GM23338 (cell line): ENCODE results near the gene PSORS1C2. TPM values are rescaled to one million over a fixed set of nuclear protein-coding genes. Genes with fewer than 3 reads are reported as not detected.

Experiments
- ATAC-seq: fragments of 200-7000 bp; cut with Tn5 transposase; 3 replicates; pipeline ENCODE4 v1.9.1; 2020
- DNase-seq: peaks from one replicate; pipeline ENCODE4 v3.0.0-alpha.2; 2015; ENCODE audit warnings: low spot score
- H2AFZ ChIP-seq: fragments of 200-600 bp; sonication (generic); 2 replicates; pipeline ENCODE4 v1.8.0; 2016; ENCODE audit warnings: antibody characterized with exemption, mild to moderate bottlenecking, moderate library complexity
- H3F3A ChIP-seq: fragments of 200-600 bp; sonication (generic); replicated peaks from 2 replicates; pipeline ENCODE4 v1.8.0; 2017; ENCODE audit warnings: antibody characterized with exemption, mixed run types, low read depth
- H3K27ac ChIP-seq: fragments of 200-600 bp; sonication (generic); 2 replicates; pipeline ENCODE4 v1.6.1; 2016; ENCODE audit warnings: low read depth
- H3K27me3 ChIP-seq: fragments of 200-600 bp; sonication (generic); 2 replicates; pipeline ENCODE4 v1.8.0; 2016; ENCODE audit warnings: mild to moderate bottlenecking, mixed run types, moderate library complexity; ENCODE audit not compliant: insufficient read depth
- H3K36me3 ChIP-seq: fragments of 200-600 bp; sonication (generic); 2 replicates; pipeline ENCODE4 v1.8.0; 2016; ENCODE audit warnings: mild to moderate bottlenecking; ENCODE audit not compliant: insufficient read depth
- H3K4me1 ChIP-seq: fragments of 200-600 bp; sonication (generic); 2 replicates; pipeline ENCODE4 v1.8.0; 2016; ENCODE audit warnings: mild to moderate bottlenecking, moderate library complexity; ENCODE audit not compliant: insufficient read depth
- H3K4me2 ChIP-seq: fragments of 200-600 bp; sonication (generic); 2 replicates; pipeline ENCODE4 v1.7.1; 2017; ENCODE audit warnings: mixed run types
- H3K4me3 ChIP-seq: fragments of 200-600 bp; sonication (generic); 2 replicates; pipeline ENCODE4 v1.6.1; 2016; ENCODE audit warnings: mixed run types
- H3K79me2 ChIP-seq: fragments of 200-600 bp; sonication (generic); replicated peaks from 2 replicates; pipeline ENCODE4 v1.8.0; 2017; ENCODE audit warnings: mild to moderate bottlenecking; ENCODE audit not compliant: insufficient read depth
- H3K9me2 ChIP-seq: fragments of 200-600 bp; sonication (generic); 2 replicates; pipeline ENCODE4 v1.8.0; 2017; ENCODE audit not compliant: insufficient read depth
- H4K20me1 ChIP-seq: fragments of 200-600 bp; sonication (generic); replicated peaks from 2 replicates; pipeline ENCODE4 v1.8.0; 2017; ENCODE audit warnings: mild to moderate bottlenecking; ENCODE audit not compliant: insufficient read depth
- H3K27ac Mint-ChIP-seq: 2 replicates; pipeline ENCODE4 v1.8.0; 2020; ENCODE audit warnings: inconsistent platforms, mild to moderate bottlenecking, moderate library complexity, mixed read lengths
- H3K27me3 Mint-ChIP-seq: 3 replicates; pipeline ENCODE4 v1.8.0; 2022; ENCODE audit warnings: low read depth, mild to moderate bottlenecking, moderate library complexity, mixed read lengths, inconsistent platforms; ENCODE audit not compliant: insufficient read depth, poor library complexity
- H3K36me3 Mint-ChIP-seq: 3 replicates; pipeline ENCODE4 v1.8.0; 2021; ENCODE audit warnings: low read depth, mild to moderate bottlenecking, inconsistent platforms, moderate library complexity, mixed read lengths
- H3K4me1 Mint-ChIP-seq: 3 replicates; pipeline ENCODE4 v1.8.0; 2020; ENCODE audit warnings: mild to moderate bottlenecking, inconsistent platforms, mixed read lengths
- H3K4me3 Mint-ChIP-seq: 3 replicates; pipeline ENCODE4 v1.8.0; 2021; ENCODE audit warnings: moderate library complexity, mild to moderate bottlenecking, inconsistent platforms, mixed read lengths
- H3K9me3 Mint-ChIP-seq: 3 replicates; pipeline ENCODE4 v1.8.0; 2020; ENCODE audit warnings: moderate library complexity, mild to moderate bottlenecking, inconsistent platforms, mixed read lengths
- CREB1 ChIP-seq: fragments of 250-450 bp; sonication (Bioruptor Pico); IDR thresholded peaks from 2 replicates; pipeline ENCODE4 v1.5.0; 2020; ENCODE audit warnings: low read depth, mild to moderate bottlenecking, moderate library complexity
- CTCF ChIP-seq, 2 experiments: fragments of 200-600 bp in 1 of 2; sonication (generic) in 1 of 2; conservative IDR thresholded peaks; 2 replicates each; pipeline versions ENCODE4 v1.5.1 to v1.6.1; 2016 to 2017; ENCODE audit warnings: antibody characterized with exemption in 2 of 2, low read depth in 2 of 2, mild to moderate bottlenecking in 2 of 2, moderate library complexity in 1 of 2
- ETS1 ChIP-seq: IDR thresholded peaks from 2 replicates; pipeline ENCODE4 v1.6.1; 2016; ENCODE audit warnings: antibody characterized with exemption
- EZH2 ChIP-seq: fragments of 200-600 bp; sonication (generic); IDR thresholded peaks from one replicate; pipeline ENCODE4 v1.8.0; 2017; ENCODE audit warnings: antibody characterized with exemption, mild to moderate bottlenecking, low read depth; ENCODE audit not compliant: unreplicated experiment
- EZH2phosphoT487 ChIP-seq: fragments of 200-600 bp; sonication (generic); IDR thresholded peaks from one replicate; pipeline ENCODE4 v1.8.1; 2018; ENCODE audit warnings: antibody characterized with exemption; ENCODE audit not compliant: unreplicated experiment
- JUNB ChIP-seq: IDR thresholded peaks from one replicate; pipeline ENCODE4 v1.6.1; 2016; ENCODE audit warnings: antibody characterized with exemption; ENCODE audit not compliant: unreplicated experiment
- NANOG ChIP-seq: IDR thresholded peaks from 2 replicates; pipeline ENCODE4 v1.6.1; 2016; ENCODE audit warnings: antibody characterized with exemption, borderline replicate concordance
- POLR2AphosphoS5 ChIP-seq: IDR thresholded peaks from 2 replicates; pipeline ENCODE4 v1.6.1; 2016; ENCODE audit warnings: antibody characterized with exemption, low read depth
- STAT1 ChIP-seq: IDR thresholded peaks from one replicate; pipeline ENCODE4 v1.6.1; 2016; ENCODE audit warnings: antibody characterized with exemption; ENCODE audit not compliant: unreplicated experiment
- ZNF114 ChIP-seq: fragments of 250-450 bp; sonication (Bioruptor Pico); IDR thresholded peaks from 2 replicates; pipeline ENCODE4 v1.5.0; 2020; ENCODE audit warnings: mild to moderate bottlenecking, moderate library complexity
- ZNF331 ChIP-seq: fragments of 250-450 bp; sonication (Bioruptor Pico); IDR thresholded peaks from 2 replicates; pipeline ENCODE4 v1.5.0; 2020; ENCODE audit warnings: low read depth, mild to moderate bottlenecking, moderate library complexity
- polyA plus RNA-seq: library from polyadenylated mRNA; unstranded; fragments of >200 nt; fragmentation: Nextera tagmentation; extraction: Ambion mirVana; gene quantifications from 2 replicates; pipeline ENCODE4 v1.2.1, GENCODE V29; 2016
- total RNA-seq: library from RNA; depleted of rRNA; stranded (reverse); fragments of >200 nt; shearing (Covaris generic); gene quantifications from 2 replicates; pipeline ENCODE4 v1.2.3, GENCODE V29; 2014
- TF ChIP-seq, protein P1 (sequence below): IDR thresholded peaks from one replicate; pipeline ENCODE4 v1.6.1; 2018; ENCODE audit warnings: antibody characterized with exemption; ENCODE audit not compliant: unreplicated experiment
- TF ChIP-seq, protein P2 (sequence below): fragments of 250-450 bp; sonication (Bioruptor Pico); IDR thresholded peaks from 2 replicates; pipeline ENCODE4 v1.5.0; 2020; ENCODE audit warnings: mild to moderate bottlenecking, moderate library complexity

Gene PSORS1C2
- total and polyA plus RNA-seq, 2 experiments from 2014 or later, result 0.47 TPM; not detected in 1

DNA sequence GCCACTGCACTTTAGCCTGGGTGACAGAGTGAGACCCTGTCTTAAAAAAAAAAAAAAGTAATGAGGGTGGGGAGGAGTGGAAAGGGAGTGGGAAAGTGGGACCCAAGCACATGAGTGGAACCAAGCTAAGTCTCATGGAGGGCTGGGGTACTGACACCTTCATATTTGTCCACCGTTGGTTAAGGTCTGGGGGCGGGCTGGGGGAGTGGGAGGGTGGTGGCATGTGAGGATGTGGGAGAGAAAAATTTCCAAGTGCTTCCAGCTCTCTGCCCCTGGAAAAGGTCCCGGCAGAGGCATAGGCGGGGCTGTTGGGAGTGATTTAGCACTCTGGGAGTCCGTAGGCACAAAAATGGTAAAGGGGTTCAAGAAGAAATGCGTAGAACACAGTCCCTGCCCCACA is 6.1 kb downstream of the PSORS1C2 start:
- H3K4me3 Mint-ChIP-seq, result no peak overlapping the region
- Histone ChIP-seq H3K36me3 (no peaks in the 10 kb centered on the region), H3K79me2 (no peaks in the 10 kb centered on the region), H4K20me1 (no peaks in the 10 kb centered on the region), H2AFZ (no peak overlapping the region), H3K9me2 (no peaks in the 10 kb centered on the region), H3K4me3 (no peak overlapping the region), H3K27ac (no peak overlapping the region), H3F3A (0 out of 2 replicates have a peak, but pooled peaks cover under 1% of the 10 kb centered on the region), H3K4me2 (no peak overlapping the region), H3K4me1 (0 out of 2 replicates have a peak, but pooled peaks cover 4% of the 10 kb centered on the region), H3K27me3 (no peaks in the 10 kb centered on the region)
- H3K27me3 Mint-ChIP-seq, result no peaks in the 10 kb centered on the region
- no peak for ATAC-seq
- TF ChIP-seq CREB1 (no peak), CTCF (conservative IDR thresholded peaks at IDR 0.05; ENCODE audit: low read depth in 2 of 2) (no peak), STAT1 (no peak), EZH2phosphoT487 (no peak), ETS1 (no peak), POLR2AphosphoS5 (no peak), JUNB (no peak), ZNF331 (CRISPR knock-in tag) (no peak), EZH2 (no peak), NANOG (no peak), ZNF114 (no peak)
- TF ChIP-seq, protein P1, sequence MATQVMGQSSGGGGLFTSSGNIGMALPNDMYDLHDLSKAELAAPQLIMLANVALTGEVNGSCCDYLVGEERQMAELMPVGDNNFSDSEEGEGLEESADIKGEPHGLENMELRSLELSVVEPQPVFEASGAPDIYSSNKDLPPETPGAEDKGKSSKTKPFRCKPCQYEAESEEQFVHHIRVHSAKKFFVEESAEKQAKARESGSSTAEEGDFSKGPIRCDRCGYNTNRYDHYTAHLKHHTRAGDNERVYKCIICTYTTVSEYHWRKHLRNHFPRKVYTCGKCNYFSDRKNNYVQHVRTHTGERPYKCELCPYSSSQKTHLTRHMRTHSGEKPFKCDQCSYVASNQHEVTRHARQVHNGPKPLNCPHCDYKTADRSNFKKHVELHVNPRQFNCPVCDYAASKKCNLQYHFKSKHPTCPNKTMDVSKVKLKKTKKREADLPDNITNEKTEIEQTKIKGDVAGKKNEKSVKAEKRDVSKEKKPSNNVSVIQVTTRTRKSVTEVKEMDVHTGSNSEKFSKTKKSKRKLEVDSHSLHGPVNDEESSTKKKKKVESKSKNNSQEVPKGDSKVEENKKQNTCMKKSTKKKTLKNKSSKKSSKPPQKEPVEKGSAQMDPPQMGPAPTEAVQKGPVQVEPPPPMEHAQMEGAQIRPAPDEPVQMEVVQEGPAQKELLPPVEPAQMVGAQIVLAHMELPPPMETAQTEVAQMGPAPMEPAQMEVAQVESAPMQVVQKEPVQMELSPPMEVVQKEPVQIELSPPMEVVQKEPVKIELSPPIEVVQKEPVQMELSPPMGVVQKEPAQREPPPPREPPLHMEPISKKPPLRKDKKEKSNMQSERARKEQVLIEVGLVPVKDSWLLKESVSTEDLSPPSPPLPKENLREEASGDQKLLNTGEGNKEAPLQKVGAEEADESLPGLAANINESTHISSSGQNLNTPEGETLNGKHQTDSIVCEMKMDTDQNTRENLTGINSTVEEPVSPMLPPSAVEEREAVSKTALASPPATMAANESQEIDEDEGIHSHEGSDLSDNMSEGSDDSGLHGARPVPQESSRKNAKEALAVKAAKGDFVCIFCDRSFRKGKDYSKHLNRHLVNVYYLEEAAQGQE, result no peak
- TF ChIP-seq, protein P2, sequence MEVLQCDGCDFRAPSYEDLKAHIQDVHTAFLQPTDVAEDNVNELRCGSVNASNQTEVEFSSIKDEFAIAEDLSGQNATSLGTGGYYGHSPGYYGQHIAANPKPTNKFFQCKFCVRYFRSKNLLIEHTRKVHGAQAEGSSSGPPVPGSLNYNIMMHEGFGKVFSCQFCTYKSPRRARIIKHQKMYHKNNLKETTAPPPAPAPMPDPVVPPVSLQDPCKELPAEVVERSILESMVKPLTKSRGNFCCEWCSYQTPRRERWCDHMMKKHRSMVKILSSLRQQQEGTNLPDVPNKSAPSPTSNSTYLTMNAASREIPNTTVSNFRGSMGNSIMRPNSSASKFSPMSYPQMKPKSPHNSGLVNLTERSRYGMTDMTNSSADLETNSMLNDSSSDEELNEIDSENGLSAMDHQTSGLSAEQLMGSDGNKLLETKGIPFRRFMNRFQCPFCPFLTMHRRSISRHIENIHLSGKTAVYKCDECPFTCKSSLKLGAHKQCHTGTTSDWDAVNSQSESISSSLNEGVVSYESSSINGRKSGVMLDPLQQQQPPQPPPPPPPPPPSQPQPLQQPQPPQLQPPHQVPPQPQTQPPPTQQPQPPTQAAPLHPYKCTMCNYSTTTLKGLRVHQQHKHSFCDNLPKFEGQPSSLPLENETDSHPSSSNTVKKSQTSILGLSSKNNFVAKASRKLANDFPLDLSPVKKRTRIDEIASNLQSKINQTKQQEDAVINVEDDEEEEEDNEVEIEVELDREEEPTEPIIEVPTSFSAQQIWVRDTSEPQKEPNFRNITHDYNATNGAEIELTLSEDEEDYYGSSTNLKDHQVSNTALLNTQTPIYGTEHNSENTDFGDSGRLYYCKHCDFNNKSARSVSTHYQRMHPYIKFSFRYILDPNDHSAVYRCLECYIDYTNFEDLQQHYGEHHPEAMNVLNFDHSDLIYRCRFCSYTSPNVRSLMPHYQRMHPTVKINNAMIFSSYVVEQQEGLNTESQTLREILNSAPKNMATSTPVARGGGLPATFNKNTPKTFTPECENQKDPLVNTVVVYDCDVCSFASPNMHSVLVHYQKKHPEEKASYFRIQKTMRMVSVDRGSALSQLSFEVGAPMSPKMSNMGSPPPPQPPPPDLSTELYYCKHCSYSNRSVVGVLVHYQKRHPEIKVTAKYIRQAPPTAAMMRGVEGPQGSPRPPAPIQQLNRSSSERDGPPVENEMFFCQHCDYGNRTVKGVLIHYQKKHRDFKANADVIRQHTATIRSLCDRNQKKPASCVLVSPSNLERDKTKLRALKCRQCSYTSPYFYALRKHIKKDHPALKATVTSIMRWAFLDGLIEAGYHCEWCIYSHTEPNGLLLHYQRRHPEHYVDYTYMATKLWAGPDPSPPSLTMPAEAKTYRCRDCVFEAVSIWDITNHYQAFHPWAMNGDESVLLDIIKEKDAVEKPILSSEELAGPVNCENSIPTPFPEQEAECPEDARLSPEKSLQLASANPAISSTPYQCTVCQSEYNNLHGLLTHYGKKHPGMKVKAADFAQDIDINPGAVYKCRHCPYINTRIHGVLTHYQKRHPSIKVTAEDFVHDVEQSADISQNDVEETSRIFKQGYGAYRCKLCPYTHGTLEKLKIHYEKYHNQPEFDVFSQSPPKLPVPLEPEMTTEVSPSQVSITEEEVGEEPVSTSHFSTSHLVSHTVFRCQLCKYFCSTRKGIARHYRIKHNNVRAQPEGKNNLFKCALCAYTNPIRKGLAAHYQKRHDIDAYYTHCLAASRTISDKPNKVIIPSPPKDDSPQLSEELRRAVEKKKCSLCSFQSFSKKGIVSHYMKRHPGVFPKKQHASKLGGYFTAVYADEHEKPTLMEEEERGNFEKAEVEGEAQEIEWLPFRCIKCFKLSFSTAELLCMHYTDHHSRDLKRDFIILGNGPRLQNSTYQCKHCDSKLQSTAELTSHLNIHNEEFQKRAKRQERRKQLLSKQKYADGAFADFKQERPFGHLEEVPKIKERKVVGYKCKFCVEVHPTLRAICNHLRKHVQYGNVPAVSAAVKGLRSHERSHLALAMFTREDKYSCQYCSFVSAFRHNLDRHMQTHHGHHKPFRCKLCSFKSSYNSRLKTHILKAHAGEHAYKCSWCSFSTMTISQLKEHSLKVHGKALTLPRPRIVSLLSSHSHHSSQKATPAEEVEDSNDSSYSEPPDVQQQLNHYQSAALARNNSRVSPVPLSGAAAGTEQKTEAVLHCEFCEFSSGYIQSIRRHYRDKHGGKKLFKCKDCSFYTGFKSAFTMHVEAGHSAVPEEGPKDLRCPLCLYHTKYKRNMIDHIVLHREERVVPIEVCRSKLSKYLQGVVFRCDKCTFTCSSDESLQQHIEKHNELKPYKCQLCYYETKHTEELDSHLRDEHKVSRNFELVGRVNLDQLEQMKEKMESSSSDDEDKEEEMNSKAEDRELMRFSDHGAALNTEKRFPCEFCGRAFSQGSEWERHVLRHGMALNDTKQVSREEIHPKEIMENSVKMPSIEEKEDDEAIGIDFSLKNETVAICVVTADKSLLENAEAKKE (CRISPR knock-in tag), result no peak
- 0 out of 3 replicates have a peak, but pooled peaks cover 3% of the 10 kb centered on the region for H3K36me3 Mint-ChIP-seq
- peaks cover 17% of the 10 kb centered on the region for H3K4me1 Mint-ChIP-seq
- H3K27ac Mint-ChIP-seq, result no peak overlapping the region
- DNase-seq, result no peak
- H3K9me3 Mint-ChIP-seq, result peaks cover 4% of the 10 kb centered on the region; the same call in 2 of the 3 replicates
